H9 (cell line): ENCODE results near the gene SDHAF2. TPM values are rescaled to one million over a fixed set of nuclear protein-coding genes. Genes with fewer than 3 reads are reported as not detected.
A peak's percentile ranks its signal among the peaks of the same experiment; 100 is the strongest.

Experiments
- DNase-seq: peaks from one replicate; pipeline ENCODE4 v3.0.0-alpha.2; 2017
- H2AFZ ChIP-seq: one replicate; pipeline ENCODE4 v1.6.1; 2013; ENCODE audit warnings: mild to moderate bottlenecking, low read length, control low read depth, moderate library complexity
- H2AK5ac ChIP-seq: 2 replicates; pipeline ENCODE4 v1.6.1; 2013; ENCODE audit warnings: low read length, control low read depth, mixed read lengths; ENCODE audit not compliant: insufficient read length
- H2BK120ac ChIP-seq: one replicate; pipeline ENCODE4 v1.6.1; 2013; ENCODE audit warnings: low read depth, mild to moderate bottlenecking, low read length, control low read depth, inconsistent platforms; ENCODE audit not compliant: poor library complexity, severe bottlenecking
- H2BK12ac ChIP-seq: 2 replicates; pipeline ENCODE4 v1.6.1; 2013; ENCODE audit warnings: low read length, control low read depth, mixed read lengths, low read depth; ENCODE audit not compliant: insufficient read length
- H2BK15ac ChIP-seq: 2 replicates; pipeline ENCODE4 v1.6.1; 2013; ENCODE audit warnings: low read depth, low read length, control low read depth
- H2BK20ac ChIP-seq: one replicate; pipeline ENCODE4 v1.6.1; 2013; ENCODE audit warnings: low read depth, mild to moderate bottlenecking, low read length, control low read depth, inconsistent platforms; ENCODE audit not compliant: poor library complexity, severe bottlenecking
- H2BK5ac ChIP-seq: 2 replicates; pipeline ENCODE4 v1.6.1; 2013; ENCODE audit warnings: low read length, control low read depth, mixed read lengths; ENCODE audit not compliant: insufficient read length
- H3K14ac ChIP-seq: 2 replicates; pipeline ENCODE4 v1.6.1; 2013; ENCODE audit warnings: low read length, control low read depth; ENCODE audit not compliant: insufficient read depth
- H3K18ac ChIP-seq: 2 replicates; pipeline ENCODE4 v1.6.1; 2013; ENCODE audit warnings: low read depth, mild to moderate bottlenecking, mixed read lengths, low read length, control low read depth; ENCODE audit not compliant: insufficient read length
- H3K23ac ChIP-seq: 2 replicates; pipeline ENCODE4 v1.6.1; 2013; ENCODE audit warnings: low read length, control low read depth, mixed read lengths, low read depth; ENCODE audit not compliant: insufficient read length
- H3K23me2 ChIP-seq: 2 replicates; pipeline ENCODE4 v1.6.1; 2013; ENCODE audit warnings: low read depth, mild to moderate bottlenecking, mixed read lengths, low read length, control low read depth; ENCODE audit not compliant: insufficient read length, poor library complexity, severe bottlenecking
- H3K27ac ChIP-seq: 2 replicates; pipeline ENCODE4 v1.5.1; 2013; ENCODE audit warnings: low read length, control low read depth, mixed read lengths, low read depth; ENCODE audit not compliant: insufficient read length
- H3K27me3 ChIP-seq: 2 replicates; pipeline ENCODE4 v1.6.1; 2013; ENCODE audit warnings: low read length, control low read depth, inconsistent platforms; ENCODE audit not compliant: insufficient read depth
- H3K4ac ChIP-seq: 2 replicates; pipeline ENCODE4 v1.6.1; 2013; ENCODE audit warnings: low read depth, mild to moderate bottlenecking, control low read depth, inconsistent platforms, low read length, moderate library complexity
- H3K4me1 ChIP-seq: 2 replicates; pipeline ENCODE4 v1.6.1; 2013; ENCODE audit warnings: low read length, control low read depth, inconsistent platforms; ENCODE audit not compliant: insufficient read depth
- H3K4me2 ChIP-seq: 2 replicates; pipeline ENCODE4 v1.6.1; 2013; ENCODE audit warnings: low read length, control low read depth, mixed read lengths; ENCODE audit not compliant: insufficient read length, insufficient read depth
- H3K56ac ChIP-seq: 2 replicates; pipeline ENCODE4 v1.6.1; 2013; ENCODE audit warnings: low read depth, mild to moderate bottlenecking, mixed read lengths, low read length, control low read depth; ENCODE audit not compliant: insufficient read length
- H3K79me1 ChIP-seq: 2 replicates; pipeline ENCODE4 v1.6.1; 2013; ENCODE audit warnings: low read depth, mild to moderate bottlenecking, moderate library complexity, low read length, control low read depth, inconsistent platforms; ENCODE audit not compliant: insufficient read depth, poor library complexity, severe bottlenecking
- H3K79me2 ChIP-seq: 2 replicates; pipeline ENCODE4 v1.6.1; 2013; ENCODE audit warnings: low read length, control low read depth, inconsistent platforms; ENCODE audit not compliant: insufficient read depth
- H3K9ac ChIP-seq: 2 replicates; pipeline ENCODE4 v1.6.1; 2013; ENCODE audit warnings: low read length, control low read depth, mixed read lengths; ENCODE audit not compliant: insufficient read length; ENCODE audit errors: extremely low read depth
- H3K9me3 ChIP-seq: one replicate; pipeline ENCODE4 v1.6.1; 2013; ENCODE audit warnings: low read depth, low read length, inconsistent platforms; ENCODE audit not compliant: control insufficient read depth
- H3T11ph ChIP-seq: one replicate; pipeline ENCODE4 v1.6.1; 2013; ENCODE audit warnings: mild to moderate bottlenecking, low read length, control low read depth, inconsistent platforms
- H4K20me1 ChIP-seq: one replicate; pipeline ENCODE4 v1.6.1; 2013; ENCODE audit not compliant: control insufficient read depth, insufficient read length, insufficient read depth
- H4K5ac ChIP-seq: 2 replicates; pipeline ENCODE4 v1.6.1; 2013; ENCODE audit warnings: low read depth, mild to moderate bottlenecking, mixed read lengths, low read length, control low read depth; ENCODE audit not compliant: insufficient read length
- H4K8ac ChIP-seq: replicated peaks from 2 replicates; pipeline ENCODE4 v1.6.1; 2013; ENCODE audit warnings: low read length, control low read depth, mixed read lengths, low read depth; ENCODE audit not compliant: insufficient read length
- H4K91ac ChIP-seq: 2 replicates; pipeline ENCODE4 v1.6.1; 2013; ENCODE audit warnings: low read depth, mild to moderate bottlenecking, moderate library complexity, mixed read lengths, low read length, control low read depth; ENCODE audit not compliant: insufficient read length
- H3K27ac Mint-ChIP-seq, 3 experiments: 2 replicates in 2 of 3; 3 replicates in 1 of 3; pipeline ENCODE4 v1.8.0; 2020 to 2021; ENCODE audit warnings: mixed read lengths in 3 of 3, mild to moderate bottlenecking in 1 of 3, moderate library complexity in 1 of 3
- H3K27me3 Mint-ChIP-seq: 2 replicates; pipeline ENCODE4 v1.8.0; 2021; ENCODE audit warnings: low read depth, mild to moderate bottlenecking, moderate library complexity, mixed read lengths
- H3K36me3 Mint-ChIP-seq, 3 experiments: 2 replicates in 2 of 3; 3 replicates in 1 of 3; pipeline ENCODE4 v1.8.0; 2020 to 2021; ENCODE audit warnings: low read depth in 3 of 3, mixed read lengths in 3 of 3; ENCODE audit not compliant: insufficient read depth in 1 of 3
- H3K4me1 Mint-ChIP-seq, 2 experiments: 2 replicates each; pipeline ENCODE4 v1.8.0; 2020; ENCODE audit warnings: mixed read lengths in 2 of 2
- H3K4me3 Mint-ChIP-seq, 2 experiments: 2 replicates in 1 of 2; 3 replicates in 1 of 2; pipeline ENCODE4 v1.8.0; 2020 to 2021; ENCODE audit warnings: mild to moderate bottlenecking in 2 of 2, mixed read lengths in 2 of 2, moderate library complexity in 1 of 2
- H3K9me3 Mint-ChIP-seq, 2 experiments: 2 replicates in 1 of 2; 3 replicates in 1 of 2; pipeline ENCODE4 v1.8.0; 2020; ENCODE audit warnings: mild to moderate bottlenecking in 2 of 2, mixed read lengths in 2 of 2, moderate library complexity in 1 of 2
- CTCF ChIP-seq: fragments of 200-600 bp; sonication (generic); conservative IDR thresholded peaks from 3 replicates; pipeline ENCODE4 v1.8.0; 2021; ENCODE audit warnings: antibody characterized with exemption, mild to moderate bottlenecking
- WGBS: extraction: QIAGEN DNeasy Blood & Tissue Kit; methylation state at CpG from one replicate; pipeline ENCODE4 v1.1.7; 2013; ENCODE audit warnings: missing lambda C conversion rate, low lambda C conversion rate, mixed read lengths; ENCODE audit not compliant: insufficient read length; ENCODE audit errors: extremely low coverage; 5-methylcytosine and 5-hydroxymethylcytosine counted together
- total RNA-seq: library from RNA; stranded (reverse); gene quantifications from 2 replicates; pipeline ENCODE4 v1.2.1, GENCODE V29; 2021

The SDHAF2 gene
- total RNA-seq, 1 experiment from 2014 or later: 41.8 TPM

GRCh38 chr11:61392981-61393595 lies 36.8 kb upstream of the SDHAF2 start:
- H3K27ac Mint-ChIP-seq: peak overlapping the region; percentile 63 to 97 (median 96); a peak in 6 of 7 replicates
- H4K8ac ChIP-seq: no peak overlapping the region
- peaks cover 4 to 15% of the 10 kb centered on the region in 2 experiments; a peak in 3 of 4 replicates for H3K4me1 Mint-ChIP-seq
- no peak overlapping the region for H2BK20ac ChIP-seq
- H3K14ac ChIP-seq: 0 out of 2 replicates have a peak overlapping the region, but pooled peaks have one; percentile 34
- H4K91ac ChIP-seq: no peak overlapping the region
- H3K27me3 ChIP-seq: no peaks in the 10 kb centered on the region
- H3K79me2 ChIP-seq: no peaks in the 10 kb centered on the region
- H3K23me2 ChIP-seq: peaks cover 12% of the 10 kb centered on the region
- H2AK5ac ChIP-seq: no peak overlapping the region
- H4K20me1 ChIP-seq: no peaks in the 10 kb centered on the region
- WGBS: no CpG with 5 or more reads among the region's 15 CpGs
- peaks cover 27 to 36% (median 32%) of the 10 kb centered on the region in 3 experiments for H3K36me3 Mint-ChIP-seq
- TF ChIP-seq CTCF: 0 out of 3 replicates have a peak, but pooled peaks have one; percentile 11
- H3K23ac ChIP-seq: no peak overlapping the region
- H3K4me1 ChIP-seq: no peaks in the 10 kb centered on the region; the same call in 1 of the 2 replicates
- no peak overlapping the region for H3K4ac ChIP-seq
- no peak overlapping the region for H3K27ac ChIP-seq
- H2BK12ac ChIP-seq: no peak overlapping the region
- no peak overlapping the region for H2BK15ac ChIP-seq
- H3K4me3 Mint-ChIP-seq: peak overlapping the region; percentile 89 to 94
- H3K9me3 ChIP-seq: no peaks in the 10 kb centered on the region
- H3K27me3 Mint-ChIP-seq: peaks cover 9% of the 10 kb centered on the region
- no peak overlapping the region for H3T11ph ChIP-seq
- H2BK120ac ChIP-seq: no peak overlapping the region
- no peak overlapping the region for H4K5ac ChIP-seq
- peak overlapping the region; percentile 43 for H3K9ac ChIP-seq
- no peak overlapping the region for H3K18ac ChIP-seq
- no peak overlapping the region for H2AFZ ChIP-seq
- H3K4me2 ChIP-seq: peak overlapping the region; percentile 58
- H3K9me3 Mint-ChIP-seq: peaks cover 3 to 4% of the 10 kb centered on the region in 2 experiments; a peak in 1 of 5 replicates
- H2BK5ac ChIP-seq: no peak overlapping the region
- H3K56ac ChIP-seq: no peak overlapping the region
- DNase-seq: no peak
- H3K79me1 ChIP-seq: no peaks in the 10 kb centered on the region
